ENCODE data around the gene CDKAL1. TPM values are rescaled to one million over a fixed set of nuclear protein-coding genes. Genes with fewer than 3 reads are reported as not detected.

Gene CDKAL1
- total RNA-seq, 2 experiments from 2014 or later, result 20.4 TPM

DNA sequence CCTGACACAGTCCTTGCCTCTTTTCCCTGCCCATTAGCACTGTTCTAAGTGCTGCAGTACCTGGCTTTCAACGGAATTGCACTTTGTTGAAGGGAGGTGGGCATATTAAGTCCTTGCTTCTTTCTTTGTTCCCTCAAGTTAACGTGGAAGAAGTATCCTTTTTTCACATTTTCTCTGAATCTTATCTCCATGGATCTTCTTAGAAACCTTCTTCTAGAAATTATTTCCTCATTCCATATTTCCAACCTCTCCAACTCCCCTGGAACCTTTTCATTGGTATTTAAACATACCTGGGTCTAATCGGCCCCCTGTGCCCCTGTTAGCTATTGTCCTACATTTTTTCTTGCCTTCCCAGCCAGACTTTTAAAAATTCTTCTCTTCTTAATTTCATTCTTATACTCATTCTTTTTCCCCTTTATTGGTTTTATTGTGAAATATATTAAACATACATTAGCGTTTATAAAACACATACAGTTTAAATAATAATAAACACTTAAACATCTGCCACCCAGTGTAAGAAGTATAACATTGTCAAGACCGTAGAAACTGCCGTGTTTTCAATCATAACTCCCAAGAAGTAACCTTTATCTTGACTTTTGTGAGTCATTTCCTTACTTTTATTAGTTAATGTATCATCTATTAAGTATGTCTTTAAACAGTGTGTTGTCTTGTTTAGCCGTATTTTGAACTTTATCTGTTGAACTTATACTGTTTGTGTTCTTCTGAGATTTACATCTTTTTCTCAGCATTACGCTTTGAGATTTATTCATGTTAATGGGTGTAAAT is 118.2 kb downstream of the CDKAL1 start:
- CTCF ChIA-PET, result no interaction called here
- no peak overlapping the region for H3K27ac Mint-ChIP-seq
- no peak for DNase-seq
- peaks cover 1% of the 10 kb centered on the region for H3K9me3 Mint-ChIP-seq
- no peaks in the 10 kb centered on the region for H3K27me3 Mint-ChIP-seq (ENCODE audit: low read depth)
- intact Hi-C loops (cut with micrococcal nuclease), result no loop called here
- no peak overlapping the region for H3K4me3 Mint-ChIP-seq
- H3K4me1 Mint-ChIP-seq (ENCODE audit: low read depth), result peaks cover 10% of the 10 kb centered on the region
- H3K36me3 Mint-ChIP-seq (ENCODE audit: low read depth), result peaks cover 42% of the 10 kb centered on the region

DNA sequence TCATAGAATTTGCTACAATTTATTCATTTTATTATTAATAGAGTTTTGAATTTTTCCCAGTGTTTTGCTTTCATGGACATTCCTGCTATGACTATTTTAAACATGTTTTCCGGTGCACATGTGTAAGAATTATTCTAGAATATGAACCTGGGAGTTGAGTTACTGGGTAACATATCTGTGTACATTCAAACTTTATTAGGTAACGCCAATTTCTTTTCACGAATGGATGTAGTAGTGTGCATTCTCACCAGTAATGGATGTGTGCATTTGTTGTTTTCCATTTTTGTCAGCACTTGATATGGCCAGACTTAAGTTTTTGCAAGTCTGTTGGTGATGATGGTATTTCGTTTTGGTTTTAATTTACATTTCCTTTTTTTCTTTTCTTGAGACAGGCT is 118.8 kb downstream of the CDKAL1 start:
- no peaks in the 10 kb centered on the region for H3K27me3 Mint-ChIP-seq (ENCODE audit: low read depth)
- DNase-seq, result no peak
- H3K4me1 Mint-ChIP-seq (ENCODE audit: low read depth), result peaks cover 8% of the 10 kb centered on the region
- intact Hi-C loops (cut with micrococcal nuclease), result no loop called here
- peaks cover 42% of the 10 kb centered on the region for H3K36me3 Mint-ChIP-seq (ENCODE audit: low read depth)
- no peak overlapping the region for H3K4me3 Mint-ChIP-seq
- H3K27ac Mint-ChIP-seq, result no peak overlapping the region
- CTCF ChIA-PET, result no interaction called here
- H3K9me3 Mint-ChIP-seq, result peaks cover 1% of the 10 kb centered on the region

DNA sequence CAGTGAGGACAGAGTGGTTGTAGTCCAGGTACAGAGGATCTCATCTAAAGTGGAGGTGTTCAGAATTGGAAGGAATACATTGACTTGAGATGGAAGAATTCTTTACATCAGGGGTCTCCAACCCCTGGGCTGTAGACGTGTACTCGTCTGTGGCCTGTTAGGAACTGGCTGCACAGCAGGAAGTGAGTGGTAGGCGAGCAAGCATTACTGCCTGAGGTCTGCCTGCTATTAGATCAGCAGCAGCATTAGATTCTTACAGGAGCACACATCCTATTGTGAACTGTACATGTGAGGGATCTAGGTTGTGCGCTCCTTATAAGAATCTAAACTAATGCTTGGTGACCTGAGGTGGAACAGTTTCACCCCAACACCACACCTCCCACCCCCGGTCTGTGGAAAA is 121.1 kb downstream of the CDKAL1 start:
- H3K9me3 Mint-ChIP-seq, result no peaks in the 10 kb centered on the region
- intact Hi-C loops (cut with micrococcal nuclease), result no loop called here
- no peak overlapping the region for H3K27ac Mint-ChIP-seq
- H3K4me1 Mint-ChIP-seq (ENCODE audit: low read depth), result peaks cover 8% of the 10 kb centered on the region
- H3K27me3 Mint-ChIP-seq (ENCODE audit: low read depth), result no peaks in the 10 kb centered on the region
- DNase-seq, result no peak
- CTCF ChIA-PET, result no interaction called here
- no peak overlapping the region for H3K4me3 Mint-ChIP-seq
- peaks cover 37% of the 10 kb centered on the region for H3K36me3 Mint-ChIP-seq (ENCODE audit: low read depth)

DNA sequence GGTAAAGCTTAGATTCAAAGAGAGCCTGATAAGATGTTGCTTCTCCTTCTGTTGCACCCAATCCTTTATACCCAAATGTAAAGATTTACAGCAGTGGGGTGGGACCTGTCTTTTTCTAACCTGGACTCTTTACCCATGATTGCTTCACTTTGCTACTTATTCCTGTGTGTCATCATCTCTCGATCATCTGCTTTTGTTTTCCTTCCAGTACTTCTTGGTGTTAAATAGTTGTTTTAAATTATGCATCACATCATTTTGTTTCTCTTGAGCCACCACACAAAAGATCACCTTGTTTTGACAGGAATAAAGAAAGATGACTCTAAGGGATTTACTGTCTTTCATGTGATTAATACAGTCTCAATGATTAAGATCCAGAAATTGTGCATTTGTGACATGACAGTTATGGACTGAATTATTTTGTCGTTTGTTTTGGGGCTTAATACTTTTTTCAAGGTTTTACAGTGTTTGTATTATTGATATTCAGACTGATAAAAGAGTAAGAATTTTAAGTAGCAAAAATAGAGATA is 123.1 kb downstream of the CDKAL1 start:
- CTCF ChIA-PET, result no interaction called here
- no peaks in the 10 kb centered on the region for H3K9me3 Mint-ChIP-seq
- H3K4me3 Mint-ChIP-seq, result no peak overlapping the region
- H3K36me3 Mint-ChIP-seq (ENCODE audit: low read depth), result peaks cover 20% of the 10 kb centered on the region
- intact Hi-C loops (cut with micrococcal nuclease), result no loop called here
- H3K4me1 Mint-ChIP-seq (ENCODE audit: low read depth), result peaks cover 12% of the 10 kb centered on the region
- no peaks in the 10 kb centered on the region for H3K27me3 Mint-ChIP-seq (ENCODE audit: low read depth)
- H3K27ac Mint-ChIP-seq, result no peak overlapping the region
- DNase-seq, result no peak

DNA sequence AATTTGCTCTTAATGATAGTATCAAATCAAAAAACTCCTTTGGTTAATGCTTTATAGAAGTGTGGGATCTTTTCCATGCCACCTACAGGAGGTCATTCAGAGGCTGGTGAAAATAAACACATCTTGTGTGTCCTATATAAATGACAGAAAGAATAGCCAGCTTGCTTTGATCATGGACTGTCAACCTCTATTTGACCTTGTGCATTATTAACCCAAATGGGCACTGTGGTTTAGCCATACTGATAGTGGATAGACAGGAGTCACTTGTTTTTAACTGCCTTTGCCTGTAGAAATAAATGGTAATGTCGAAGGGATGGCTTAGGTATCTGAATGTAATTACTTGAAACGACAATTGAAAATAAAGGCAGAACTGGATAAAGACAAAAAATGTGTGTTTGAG is 123.8 kb downstream of the CDKAL1 start:
- Mint-ChIP-seq H3K4me3 (no peak overlapping the region), H3K9me3 (no peaks in the 10 kb centered on the region), H3K4me1 (ENCODE audit: low read depth) (peaks cover 13% of the 10 kb centered on the region), H3K27me3 (ENCODE audit: low read depth) (no peaks in the 10 kb centered on the region), H3K36me3 (ENCODE audit: low read depth) (peaks cover 18% of the 10 kb centered on the region), H3K27ac (no peak overlapping the region)
- CTCF ChIA-PET, result no interaction called here
- DNase-seq, result no peak
- intact Hi-C loops (cut with micrococcal nuclease), result no loop called here

DNA sequence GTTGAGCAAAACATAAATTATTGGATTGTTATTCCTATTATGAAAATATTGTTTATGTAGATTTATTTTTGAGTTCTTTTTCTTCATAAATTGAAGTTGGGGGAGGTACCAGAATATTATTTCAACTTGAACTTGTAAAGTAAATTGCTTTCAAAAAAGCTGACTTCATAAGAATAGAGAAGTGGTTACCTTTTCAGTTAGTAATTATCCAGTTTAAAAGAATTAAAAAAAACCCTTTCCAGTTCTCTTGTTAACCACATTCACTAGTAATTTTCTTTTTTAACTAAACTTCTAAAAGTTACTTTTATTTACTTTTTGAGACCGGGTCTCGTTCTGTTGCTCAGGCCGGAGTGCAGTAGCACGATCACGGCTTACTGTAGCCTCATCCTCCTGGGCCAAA is 124.3 kb downstream of the CDKAL1 start:
- no peaks in the 10 kb centered on the region for H3K9me3 Mint-ChIP-seq
- no peaks in the 10 kb centered on the region for H3K27me3 Mint-ChIP-seq (ENCODE audit: low read depth)
- peaks cover 13% of the 10 kb centered on the region for H3K4me1 Mint-ChIP-seq (ENCODE audit: low read depth)
- no peak overlapping the region for H3K27ac Mint-ChIP-seq
- no peak for DNase-seq
- H3K36me3 Mint-ChIP-seq (ENCODE audit: low read depth), result peaks cover 14% of the 10 kb centered on the region
- no peak overlapping the region for H3K4me3 Mint-ChIP-seq
- CTCF ChIA-PET, result no interaction called here
- intact Hi-C loops (cut with micrococcal nuclease), result no loop called here

DNA sequence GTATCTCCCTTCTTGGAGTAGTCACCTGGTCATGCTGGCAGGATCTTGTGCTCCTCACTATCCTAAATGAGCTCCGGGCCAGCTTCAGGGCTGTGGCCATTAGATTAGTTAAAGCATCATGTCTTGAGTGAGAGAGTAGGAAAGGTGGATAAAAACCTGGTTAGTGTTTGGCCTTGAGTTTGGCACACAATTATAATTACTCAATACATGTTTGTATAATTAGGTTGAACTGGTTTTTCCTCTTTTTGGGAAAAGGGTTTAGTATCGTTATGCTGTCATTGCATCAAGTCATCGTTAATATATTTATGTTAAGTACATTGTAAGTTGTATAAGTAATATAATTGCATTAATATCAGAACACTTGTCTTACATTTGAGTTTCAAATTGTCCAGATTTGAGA is 126.3 kb downstream of the CDKAL1 start:
- Mint-ChIP-seq H3K4me1 (ENCODE audit: low read depth) (peaks cover 11% of the 10 kb centered on the region), H3K27me3 (ENCODE audit: low read depth) (no peaks in the 10 kb centered on the region), H3K36me3 (ENCODE audit: low read depth) (peaks cover 8% of the 10 kb centered on the region), H3K4me3 (no peak overlapping the region), H3K9me3 (no peaks in the 10 kb centered on the region), H3K27ac (no peak overlapping the region)
- DNase-seq, result no peak
- CTCF ChIA-PET, result no interaction called here
- intact Hi-C loops (cut with micrococcal nuclease), result no loop called here

DNA sequence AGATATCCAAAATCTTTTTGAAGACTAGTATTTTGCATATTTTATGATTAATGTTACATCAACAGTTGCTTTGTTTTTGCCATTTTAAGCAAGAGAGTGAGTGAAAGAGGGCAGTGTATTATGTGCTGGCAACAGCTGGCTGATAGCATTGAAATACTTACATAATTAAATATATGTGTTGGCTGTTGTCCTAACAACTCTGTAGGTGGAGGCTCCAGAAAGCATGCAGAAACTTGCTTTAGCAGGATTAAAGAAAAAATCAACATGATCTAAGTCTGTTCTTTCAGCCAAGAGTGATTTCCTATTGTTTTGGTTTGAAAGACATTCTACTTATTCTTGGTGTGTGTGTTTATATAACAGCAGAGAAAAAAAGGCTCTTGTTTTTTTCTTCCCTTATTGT is 127.5 kb downstream of the CDKAL1 start:
- intact Hi-C loops (cut with micrococcal nuclease), result no loop called here
- Mint-ChIP-seq H3K27ac (no peak overlapping the region), H3K9me3 (no peaks in the 10 kb centered on the region), H3K4me1 (ENCODE audit: low read depth) (peaks cover 11% of the 10 kb centered on the region), H3K36me3 (ENCODE audit: low read depth) (peaks cover 7% of the 10 kb centered on the region), H3K27me3 (ENCODE audit: low read depth) (no peaks in the 10 kb centered on the region), H3K4me3 (no peak overlapping the region)
- DNase-seq, result no peak
- CTCF ChIA-PET, result no interaction called here

DNA sequence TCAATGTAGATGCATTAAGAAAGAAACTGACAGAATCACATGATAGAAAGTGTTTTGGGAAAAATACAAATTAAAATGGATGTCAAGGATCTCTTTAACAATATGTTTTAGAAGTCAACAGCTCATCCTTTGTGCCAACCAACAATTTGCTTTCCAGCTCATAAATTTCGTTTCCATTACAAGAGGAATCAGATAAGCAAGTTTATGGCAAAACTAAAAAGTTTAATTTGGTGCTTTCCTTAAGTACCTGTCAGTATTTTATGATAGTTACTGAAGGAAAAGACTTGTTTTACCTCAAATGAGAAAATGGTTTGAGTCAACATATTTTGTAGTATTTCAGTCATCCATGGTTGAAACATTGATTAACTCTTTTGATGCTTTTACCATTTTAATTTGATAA is 130.0 kb downstream of the CDKAL1 start:
- Mint-ChIP-seq H3K27ac (no peak overlapping the region), H3K36me3 (ENCODE audit: low read depth) (peaks cover 8% of the 10 kb centered on the region)
- CTCF ChIA-PET, result no interaction called here

DNA sequence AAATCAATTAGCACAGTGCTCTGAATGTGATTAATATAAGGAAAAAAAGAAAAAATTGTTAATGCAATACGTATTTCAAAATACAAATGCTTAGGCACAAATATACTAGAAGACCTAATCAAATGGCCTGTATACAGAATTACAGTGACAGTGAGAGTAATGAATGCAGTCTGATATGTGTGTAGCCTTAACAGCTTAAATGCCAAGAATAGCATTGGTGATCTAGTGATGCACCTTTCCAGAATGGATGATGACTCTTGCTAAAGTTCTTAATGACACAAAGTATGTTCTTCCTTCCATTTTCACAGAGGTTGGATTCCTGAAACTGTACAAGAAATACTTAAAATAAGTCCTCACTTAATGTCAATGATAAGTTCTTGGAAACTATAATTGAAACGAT is 131.0 kb downstream of the CDKAL1 start:
- peaks cover 20% of the 10 kb centered on the region for H3K4me1 Mint-ChIP-seq (ENCODE audit: low read depth)
- no peaks in the 10 kb centered on the region for H3K9me3 Mint-ChIP-seq
- peaks cover 5% of the 10 kb centered on the region for H3K36me3 Mint-ChIP-seq (ENCODE audit: low read depth)
- CTCF ChIA-PET, result no interaction called here
- no peak overlapping the region for H3K4me3 Mint-ChIP-seq
- H3K27ac Mint-ChIP-seq, result no peak overlapping the region
- no peak for DNase-seq
- intact Hi-C loops (cut with micrococcal nuclease), result no loop called here
- H3K27me3 Mint-ChIP-seq (ENCODE audit: low read depth), result no peaks in the 10 kb centered on the region

More for the DNA sequence above, 130.0 kb downstream of the CDKAL1 start:
- Mint-ChIP-seq H3K4me1 (ENCODE audit: low read depth) (peaks cover 11% of the 10 kb centered on the region), H3K4me3 (no peak overlapping the region), H3K9me3 (no peaks in the 10 kb centered on the region), H3K27me3 (ENCODE audit: low read depth) (no peaks in the 10 kb centered on the region)
- no peak for DNase-seq
- intact Hi-C loops (cut with micrococcal nuclease), result no loop called here

DNA sequence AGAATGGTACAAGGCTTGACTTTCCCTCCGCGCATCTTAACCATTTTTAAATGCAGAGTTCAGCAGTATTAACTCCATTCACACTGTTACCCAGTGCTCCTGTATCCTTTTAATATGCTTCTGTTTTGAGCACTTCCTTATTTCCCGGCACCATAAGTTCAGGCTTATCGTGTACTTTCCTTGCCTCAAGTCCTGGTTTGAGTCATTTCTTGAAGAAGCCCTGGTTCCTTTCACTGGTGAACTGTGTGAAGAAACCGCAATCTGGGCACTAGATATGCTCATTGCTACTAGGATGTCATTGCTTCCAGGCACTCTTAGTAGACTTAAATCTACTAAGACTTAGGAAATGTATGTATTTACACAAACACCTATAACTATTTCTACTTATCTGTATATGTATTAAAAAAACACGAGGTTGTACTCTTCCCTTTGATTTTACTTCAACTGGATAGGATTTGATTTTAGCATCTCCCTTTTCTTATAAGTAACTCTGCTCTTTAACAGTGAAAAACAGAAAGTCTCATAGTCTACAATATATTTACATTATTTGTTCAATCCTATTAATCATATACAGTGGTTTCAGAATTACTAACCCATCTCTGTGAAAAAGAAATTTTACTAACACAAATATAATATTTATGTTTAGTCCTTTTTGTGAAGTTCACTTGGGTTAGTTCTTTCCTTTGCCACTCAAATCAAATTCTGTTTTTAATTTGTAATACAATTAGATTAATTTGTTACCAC is 135.5 kb downstream of the CDKAL1 start:
- Mint-ChIP-seq H3K36me3 (ENCODE audit: low read depth) (peaks cover 9% of the 10 kb centered on the region), H3K27me3 (ENCODE audit: low read depth) (no peaks in the 10 kb centered on the region), H3K9me3 (no peaks in the 10 kb centered on the region), H3K27ac (no peak overlapping the region), H3K4me3 (no peak overlapping the region), H3K4me1 (ENCODE audit: low read depth) (peaks cover 17% of the 10 kb centered on the region)
- intact Hi-C loops (cut with micrococcal nuclease), result no loop called here
- no peak for DNase-seq
- CTCF ChIA-PET, result no interaction called here

DNA sequence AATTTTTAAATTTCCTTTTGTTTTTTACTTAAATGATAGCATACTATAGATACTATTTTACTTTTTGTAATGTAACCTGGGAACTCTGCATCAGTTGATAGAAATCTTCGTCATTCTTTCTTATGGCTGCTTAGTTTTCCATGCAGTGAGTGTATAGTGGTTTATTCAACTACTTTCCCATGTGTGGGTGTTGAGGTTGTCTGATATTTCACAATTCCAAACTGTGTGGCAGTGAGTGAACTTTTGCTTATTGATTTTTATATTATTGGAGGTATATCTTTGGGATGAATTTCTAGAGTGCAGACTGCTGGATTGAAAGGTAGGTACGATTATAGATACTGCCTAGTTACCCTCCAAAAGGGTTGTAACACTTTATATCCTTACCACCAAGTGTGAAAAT is 136.5 kb downstream of the CDKAL1 start:
- H3K27me3 Mint-ChIP-seq (ENCODE audit: low read depth), result no peaks in the 10 kb centered on the region
- no peak overlapping the region for H3K4me3 Mint-ChIP-seq
- H3K4me1 Mint-ChIP-seq (ENCODE audit: low read depth), result peaks cover 17% of the 10 kb centered on the region
- no peaks in the 10 kb centered on the region for H3K9me3 Mint-ChIP-seq
- H3K27ac Mint-ChIP-seq, result no peak overlapping the region
- DNase-seq, result no peak
- CTCF ChIA-PET, result no interaction called here
- H3K36me3 Mint-ChIP-seq (ENCODE audit: low read depth), result peaks cover 9% of the 10 kb centered on the region
- intact Hi-C loops (cut with micrococcal nuclease), result no loop called here

DNA sequence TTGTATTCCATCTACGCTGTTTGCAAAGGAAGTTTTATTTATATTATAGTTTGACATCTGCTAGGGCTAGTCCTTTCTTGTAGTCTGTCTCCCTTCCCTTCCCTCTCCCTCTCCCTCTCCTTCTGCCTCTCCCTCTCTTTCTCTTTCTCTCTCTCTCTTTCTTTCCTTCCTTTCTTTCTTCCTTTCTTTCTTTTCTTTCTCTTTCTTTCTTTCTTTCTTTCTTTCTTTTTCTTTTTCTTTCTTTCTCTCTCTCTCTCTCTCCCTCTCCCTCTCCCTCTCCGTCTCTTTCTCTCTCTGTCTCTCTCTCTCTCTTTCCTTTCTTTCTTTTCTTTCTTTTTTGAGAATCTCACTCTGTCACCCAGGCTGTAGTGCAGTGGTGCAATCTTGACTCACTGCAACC is 137.8 kb downstream of the CDKAL1 start:
- CTCF ChIA-PET, result no interaction called here
- H3K4me1 Mint-ChIP-seq (ENCODE audit: low read depth), result peaks cover 17% of the 10 kb centered on the region
- H3K27ac Mint-ChIP-seq, result no peak overlapping the region
- H3K4me3 Mint-ChIP-seq, result no peak overlapping the region
- H3K36me3 Mint-ChIP-seq (ENCODE audit: low read depth), result peaks cover 9% of the 10 kb centered on the region
- no peak for DNase-seq
- intact Hi-C loops (cut with micrococcal nuclease), result no loop called here
- H3K27me3 Mint-ChIP-seq (ENCODE audit: low read depth), result no peaks in the 10 kb centered on the region
- H3K9me3 Mint-ChIP-seq, result no peaks in the 10 kb centered on the region
